ENCODE results near the gene TET1. TPM values are rescaled to one million over a fixed set of nuclear protein-coding genes. Genes with fewer than 3 reads are reported as not detected.

The TET1 gene
- total and polyA plus RNA-seq, 9 of the 15 experiments (the other 6 are each of a cell fraction or from before 2014, with no cell fraction given), result 2.6 to 21.3 (median 11.6) TPM

DNA sequence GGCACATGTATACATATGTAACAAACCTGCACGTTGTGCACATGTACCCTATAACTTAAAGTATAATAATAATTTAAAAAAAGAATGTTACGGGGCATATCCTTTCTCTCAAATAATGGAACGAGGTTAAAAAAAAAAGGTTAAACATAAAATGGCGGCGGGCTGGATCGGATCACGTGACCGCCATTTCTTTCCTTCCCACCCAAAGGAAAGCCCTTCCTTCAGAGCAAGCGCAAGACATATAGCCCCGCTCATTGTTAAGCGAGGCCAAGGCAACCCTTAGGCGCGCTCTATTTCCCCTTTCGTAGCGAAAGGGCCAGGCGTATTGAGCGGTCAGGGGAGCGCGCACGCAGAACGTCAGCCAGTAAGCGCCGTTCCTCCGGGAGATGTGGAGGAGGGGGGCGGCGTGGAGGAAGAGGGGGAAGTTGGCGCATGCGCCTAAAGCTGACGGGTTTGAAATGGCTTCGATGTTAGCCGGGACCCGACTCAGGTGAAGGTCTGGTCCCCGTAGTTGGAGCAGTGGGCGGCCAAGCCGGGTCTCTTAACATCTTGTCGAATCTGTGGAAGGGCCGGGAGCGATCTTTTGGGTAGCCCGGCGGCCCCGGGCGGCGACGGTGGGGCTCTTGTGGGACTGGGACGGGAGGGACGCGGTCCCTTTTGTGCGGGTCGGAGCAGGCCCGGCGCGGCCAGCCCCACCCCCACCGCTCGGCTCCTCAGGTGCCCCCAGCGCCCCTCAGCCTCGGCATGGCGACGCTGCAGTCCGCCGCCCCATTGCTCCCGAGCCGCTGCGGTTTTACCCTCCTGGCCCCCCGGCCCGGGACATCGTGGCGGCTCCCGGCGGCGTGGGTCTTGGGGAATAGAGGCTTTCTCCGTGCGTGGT, 160.9 kb downstream of the TET1 start, which contains the start of gene CCAR1 (continued):
- TF ChIP-seq CXXC5 (CRISPR knock-in tag; IDR thresholded peaks at IDR 0.05) (peak; percentile 85), NR1H2 (CRISPR knock-in tag; IDR thresholded peaks at IDR 0.05) (0 out of 2 replicates have a peak, but pooled peaks have one; percentile 79), KDM5B (IDR thresholded peaks at IDR 0.05; ENCODE audit: insufficient replicate concordance, low read depth, low read length) (peak; percentile 88), ETS1 (conservative IDR thresholded peaks at IDR 0.05; ENCODE audit: control insufficient read depth, low read depth, low read length) (peak; percentile 38; the same call in 1 of the 2 replicates), FOXJ2 (tag; IDR thresholded peaks at IDR 0.05) (0 out of 2 replicates have a peak, but pooled peaks have one; percentile 61), CREBBP (IDR thresholded peaks at IDR 0.05; ENCODE audit: low read depth, low read length) (no peak), FOXK2 (conservative IDR thresholded peaks at IDR 0.05 in 1 of 2, IDR thresholded peaks at IDR 0.05 in 1 of 2; ENCODE audit: low read depth in 2 of 2) (peak; percentile 72 to 90; a peak in 3 of 4 replicates), TAF7 (tag; IDR thresholded peaks at IDR 0.05) (0 out of 2 replicates have a peak, but pooled peaks have one; percentile 61), ARID4B (CRISPR knock-in tag; IDR thresholded peaks at IDR 0.05) (peak; percentile 77), ZNF224 (CRISPR knock-in tag; IDR thresholded peaks at IDR 0.05) (peak; percentile 78; the same call in 1 of the 2 replicates), NRF1 (conservative IDR thresholded peaks at IDR 0.05 in 1 of 2, IDR thresholded peaks at IDR 0.05 in 1 of 2) (peak; percentile 94 to 95), ZNF699 (CRISPR knock-in tag; IDR thresholded peaks at IDR 0.05; ENCODE audit: insufficient replicate concordance) (no peak), JUND (IDR thresholded peaks at IDR 0.05; ENCODE audit: borderline replicate concordance, low read depth, low read length) (peak; percentile 68), JUND (tag; IDR thresholded peaks at IDR 0.05; ENCODE audit: borderline replicate concordance, low read depth, low read length) (peak; percentile 46; the same call in 1 of the 3 replicates), SMC3 (conservative IDR thresholded peaks at IDR 0.05; ENCODE audit: insufficient read depth, low read depth, low read length) (no peak), PHF20 (IDR thresholded peaks at IDR 0.05; ENCODE audit: partially characterized antibody) (peak; percentile 75), ZNF121 (CRISPR knock-in tag; conservative IDR thresholded peaks at IDR 0.05) (0 out of 2 replicates have a peak, but pooled peaks have one; percentile 4), MTA3 (IDR thresholded peaks at IDR 0.05; ENCODE audit: borderline replicate concordance) (peak; percentile 73; the same call in 1 of the 2 replicates)
- TF ChIP-seq, protein P1, sequence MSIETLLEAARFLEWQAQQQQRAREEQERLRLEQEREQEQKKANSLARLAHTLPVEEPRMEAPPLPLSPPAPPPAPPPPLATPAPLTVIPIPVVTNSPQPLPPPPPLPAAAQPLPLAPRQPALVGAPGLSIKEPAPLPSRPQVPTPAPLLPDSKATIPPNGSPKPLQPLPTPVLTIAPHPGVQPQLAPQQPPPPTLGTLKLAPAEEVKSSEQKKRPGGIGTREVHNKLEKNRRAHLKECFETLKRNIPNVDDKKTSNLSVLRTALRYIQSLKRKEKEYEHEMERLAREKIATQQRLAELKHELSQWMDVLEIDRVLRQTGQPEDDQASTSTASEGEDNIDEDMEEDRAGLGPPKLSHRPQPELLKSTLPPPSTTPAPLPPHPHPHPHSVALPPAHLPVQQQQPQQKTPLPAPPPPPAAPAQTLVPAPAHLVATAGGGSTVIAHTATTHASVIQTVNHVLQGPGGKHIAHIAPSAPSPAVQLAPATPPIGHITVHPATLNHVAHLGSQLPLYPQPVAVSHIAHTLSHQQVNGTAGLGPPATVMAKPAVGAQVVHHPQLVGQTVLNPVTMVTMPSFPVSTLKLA (conservative IDR thresholded peaks at IDR 0.05), result peak; percentile 75 to 86

Measured in K562 (cell line).